Liver (tissue), 9 donors: ENCODE measurements around the gene KRT31. TPM values are rescaled to one million over a fixed set of nuclear protein-coding genes. Genes with fewer than 3 reads are reported as not detected.

Experiments used
- DNase-seq: peaks from one replicate; pipeline ENCODE4 v3.0.0-alpha.2; 2017; ENCODE audit warnings: low spot score
- H3K27ac ChIP-seq, 2 donors: one replicate each; pipeline ENCODE4 v1.7.0; 2013; ENCODE audit warnings: inconsistent platforms in 2 of 2, low read length in 2 of 2, control low read depth in 1 of 2, low read depth in 1 of 2, mild to moderate bottlenecking in 1 of 2
- H3K27me3 ChIP-seq, 4 donors: one replicate each; pipeline versions ENCODE4 v1.6.1 to v1.7.0; 2013; ENCODE audit warnings: low read length in 3 of 4, inconsistent platforms in 1 of 4, mild to moderate bottlenecking in 1 of 4, moderate library complexity in 1 of 4; ENCODE audit not compliant: control insufficient read depth in 4 of 4, insufficient read depth in 4 of 4
- H3K36me3 ChIP-seq, 4 donors: one replicate each; pipeline versions ENCODE4 v1.6.1 to v1.7.0; 2013; ENCODE audit warnings: low read length in 3 of 4, mild to moderate bottlenecking in 3 of 4, low read depth in 1 of 4, moderate library complexity in 1 of 4; ENCODE audit not compliant: control insufficient read depth in 4 of 4, insufficient read depth in 3 of 4
- H3K4me1 ChIP-seq, 4 donors: one replicate each; pipeline versions ENCODE4 v1.6.1 to v1.7.0; 2013; ENCODE audit warnings: low read length in 3 of 4, mild to moderate bottlenecking in 3 of 4, moderate library complexity in 1 of 4; ENCODE audit not compliant: control insufficient read depth in 4 of 4, insufficient read depth in 4 of 4
- H3K4me3 ChIP-seq, 3 donors: one replicate each; pipeline versions ENCODE4 v1.6.1 to v1.7.0; 2013; ENCODE audit warnings: low read length in 3 of 3, control low read depth in 1 of 3, low read depth in 1 of 3, mild to moderate bottlenecking in 1 of 3
- H3K9ac ChIP-seq, 2 donors: one replicate each; pipeline ENCODE4 v1.7.0; 2013; ENCODE audit warnings: low read length in 2 of 2, mild to moderate bottlenecking in 2 of 2, moderate library complexity in 2 of 2, control low read depth in 1 of 2, low read depth in 1 of 2
- H3K9me3 ChIP-seq, 4 donors: one replicate each; pipeline versions ENCODE4 v1.6.1 to v1.7.0; 2013; ENCODE audit warnings: low read length in 3 of 4; ENCODE audit not compliant: control insufficient read depth in 4 of 4
- ATF3 ChIP-seq: IDR thresholded peaks from 2 replicates; pipeline ENCODE4 v1.6.1; 2016; ENCODE audit warnings: antibody characterized with exemption
- EGR1 ChIP-seq, 2 donors: IDR thresholded peaks; 2 replicates each; pipeline ENCODE4 v1.6.1; 2016 to 2018; ENCODE audit warnings: antibody characterized with exemption in 2 of 2, low read depth in 2 of 2
- FOXA1 ChIP-seq: IDR thresholded peaks from 2 replicates; pipeline ENCODE4 v1.6.1; 2016; ENCODE audit warnings: antibody characterized with exemption
- FOXA2 ChIP-seq: IDR thresholded peaks from 2 replicates; pipeline ENCODE4 v1.6.1; 2016; ENCODE audit warnings: antibody characterized with exemption
- GABPA ChIP-seq, 2 donors: IDR thresholded peaks in 1 of 2; conservative IDR thresholded peaks in 1 of 2; 2 replicates each; pipeline ENCODE4 v1.6.1; 2016; ENCODE audit warnings: antibody characterized with exemption in 2 of 2, mild to moderate bottlenecking in 1 of 2, moderate library complexity in 1 of 2
- HNF4A ChIP-seq, 2 donors: conservative IDR thresholded peaks; 2 replicates each; pipeline ENCODE4 v1.6.1; 2016; ENCODE audit warnings: antibody characterized with exemption in 2 of 2, mild to moderate bottlenecking in 2 of 2
- HNF4G ChIP-seq: IDR thresholded peaks from 2 replicates; pipeline ENCODE4 v1.6.1; 2016; ENCODE audit warnings: antibody characterized with exemption
- JUND ChIP-seq, 2 donors: IDR thresholded peaks; 2 replicates each; pipeline ENCODE4 v1.6.1; 2016; ENCODE audit warnings: antibody characterized with exemption in 2 of 2
- MAX ChIP-seq: IDR thresholded peaks from 2 replicates; pipeline ENCODE4 v1.6.1; 2016; ENCODE audit warnings: antibody characterized with exemption
- NR2F2 ChIP-seq: IDR thresholded peaks from 2 replicates; pipeline ENCODE4 v1.6.1; 2016; ENCODE audit warnings: antibody characterized with exemption
- RAD21 ChIP-seq, 2 donors: IDR thresholded peaks; 2 replicates each; pipeline ENCODE4 v1.6.1; 2016; ENCODE audit warnings: antibody characterized with exemption in 2 of 2, mild to moderate bottlenecking in 2 of 2
- REST ChIP-seq: IDR thresholded peaks from 2 replicates; pipeline ENCODE4 v1.6.1; 2016; ENCODE audit warnings: antibody characterized with exemption, mild to moderate bottlenecking
- RXRA ChIP-seq, 2 donors: IDR thresholded peaks; 2 replicates each; pipeline ENCODE4 v1.6.1; 2017 to 2018; ENCODE audit warnings: antibody characterized with exemption in 2 of 2, mild to moderate bottlenecking in 1 of 2
- SP1 ChIP-seq: IDR thresholded peaks from 2 replicates; pipeline ENCODE4 v1.6.1; 2018; ENCODE audit warnings: antibody characterized with exemption, mild to moderate bottlenecking
- TAF1 ChIP-seq: conservative IDR thresholded peaks from 2 replicates; pipeline ENCODE4 v1.6.1; 2016; ENCODE audit warnings: antibody characterized with exemption, mild to moderate bottlenecking
- YY1 ChIP-seq: IDR thresholded peaks from 2 replicates; pipeline ENCODE4 v1.6.1; 2016; ENCODE audit warnings: antibody characterized with exemption, mild to moderate bottlenecking
- ZBTB33 ChIP-seq: IDR thresholded peaks from 2 replicates; pipeline ENCODE4 v1.6.1; 2016; ENCODE audit warnings: antibody characterized with exemption
- WGBS: extraction: QIAGEN DNeasy Blood & Tissue Kit; methylation state at CpG from one replicate; pipeline ENCODE4 v1.1.7; 2013; 5-methylcytosine and 5-hydroxymethylcytosine counted together
- polyA plus RNA-seq, 2 donors: library from polyadenylated mRNA; stranded (reverse) in 1 of 2; unstranded in 1 of 2; fragments of 200-250 nt in 1 of 2; fragments of >200 nt in 1 of 2; fragmentation: Nextera tagmentation in 1 of 2; extraction: Ambion mirVana in 1 of 2; gene quantifications; one replicate each; pipeline versions ENCODE4 v1.2.1 to v1.2.3, GENCODE V29; 2013 to 2015
- total RNA-seq, 2 donors: library from RNA; depleted of rRNA; stranded (reverse); fragments of >200 nt; gene quantifications; one replicate each; pipeline ENCODE4 v1.2.3, GENCODE V29; 2014
- donor health status: healthy.
- donor health status: healthy.
- donor health status: healthy.
- donor health status: healthy.
- donor health status: healthy.

Gene KRT31
- total and polyA plus RNA-seq, 4 donors, result not detected

GRCh38 chr17:41439375-41439774 lies 42.0 kb upstream of the KRT31 start:
- H3K27me3 ChIP-seq, result peaks cover 0 to 6% (median 0%) of the 10 kb centered on the region in 4 donors
- no peak for TF ChIP-seq RXRA (IDR thresholded peaks at IDR 0.05)
- TF ChIP-seq HNF4G, result no peak
- no peak for TF ChIP-seq EGR1 (IDR thresholded peaks at IDR 0.05; ENCODE audit: low read depth in 2 of 2)
- no peak for TF ChIP-seq TAF1
- TF ChIP-seq SP1, result no peak
- TF ChIP-seq FOXA2, result no peak
- no peak for TF ChIP-seq FOXA1
- no peak for TF ChIP-seq ATF3
- no peak for DNase-seq
- H3K4me1 ChIP-seq, result peaks cover 0 to 2% (median 0%) of the 10 kb centered on the region in 4 donors
- WGBS, result 68% methylated on average over 5 of the region's 5 CpGs
- H3K36me3 ChIP-seq, result no peaks in the 10 kb centered on the region
- no peak overlapping the region for H3K27ac ChIP-seq
- no peaks in the 10 kb centered on the region for H3K9me3 ChIP-seq
- H3K9ac ChIP-seq, result no peak overlapping the region
- H3K4me3 ChIP-seq, result no peak overlapping the region

- no peaks in the 10 kb centered on the region for H3K9me3 ChIP-seq
- no peak for TF ChIP-seq GABPA (IDR thresholded peaks at IDR 0.05 in 1 of 2, conservative IDR thresholded peaks at IDR 0.05 in 1 of 2)
- TF ChIP-seq EGR1 (IDR thresholded peaks at IDR 0.05; ENCODE audit: low read depth in 2 of 2), result no peak
- TF ChIP-seq NR2F2, result no peak
- no peak for TF ChIP-seq TAF1
- TF ChIP-seq HNF4G, result no peak
- no peak for TF ChIP-seq RAD21 (IDR thresholded peaks at IDR 0.05)
- TF ChIP-seq HNF4A (conservative IDR thresholded peaks at IDR 0.05), result no peak
- no peak for TF ChIP-seq YY1
- TF ChIP-seq ATF3, result no peak
- TF ChIP-seq JUND (IDR thresholded peaks at IDR 0.05), result no peak
- TF ChIP-seq RXRA (IDR thresholded peaks at IDR 0.05), result no peak
- no peak for TF ChIP-seq ZBTB33
- no peak for TF ChIP-seq FOXA1
- TF ChIP-seq REST, result no peak
- no peak for TF ChIP-seq MAX
- no peak overlapping the region for H3K27ac ChIP-seq
- no peak overlapping the region for H3K4me3 ChIP-seq
- H3K9ac ChIP-seq, result no peak overlapping the region
- H3K36me3 ChIP-seq, result no peaks in the 10 kb centered on the region
- 86% methylated on average over 9 of the region's 9 CpGs for WGBS
- peaks cover 0 to 6% (median 0%) of the 10 kb centered on the region in 4 donors for H3K27me3 ChIP-seq
- H3K4me1 ChIP-seq, result no peaks in the 10 kb centered on the region
- no peak for DNase-seq
These were observed 40.4 kb upstream of the KRT31 start for GRCh38 chr17:41437769-41438168.
